PFSK-1 (cell line): ENCODE results near the gene SPATS1.

Source experiments
- FOXP2 ChIP-seq: optimal IDR thresholded peaks from 2 replicates; pipeline ENCODE3; 2011; ENCODE audit warnings: borderline replicate concordance, control low read depth, inconsistent platforms; ENCODE audit not compliant: insufficient read depth; ENCODE audit errors: extremely low read length, extremely low read depth
- POLR2AphosphoS5 ChIP-seq: IDR thresholded peaks from 2 replicates; pipeline ENCODE4 v1.6.1; 2012; ENCODE audit warnings: low read depth, mild to moderate bottlenecking, control low read depth, low read length, moderate library complexity
- REST ChIP-seq, 2 experiments: IDR thresholded peaks; 2 replicates each; pipeline versions ENCODE4 v1.6.1 to v1.8.0; 2011 to 2012; ENCODE audit warnings: low read depth in 2 of 2, low read length in 2 of 2, control low read depth in 1 of 2, inconsistent platforms in 1 of 2, mild to moderate bottlenecking in 1 of 2, moderate library complexity in 1 of 2; ENCODE audit not compliant: insufficient read depth in 1 of 2
- SIN3A ChIP-seq: IDR thresholded peaks from 2 replicates; pipeline ENCODE4 v1.6.1; 2012; ENCODE audit warnings: mild to moderate bottlenecking, low read length, moderate library complexity, borderline replicate concordance; ENCODE audit not compliant: insufficient read depth
- TAF1 ChIP-seq: IDR thresholded peaks from 2 replicates; pipeline ENCODE4 v1.6.1; 2012; ENCODE audit warnings: low read length, control low read depth, borderline replicate concordance; ENCODE audit not compliant: insufficient read depth

The SPATS1 gene

GRCh38 chr6:44377971-44378370 is 35.5 kb downstream of the SPATS1 start:
- TF ChIP-seq TAF1 (no peak), FOXP2 (no peak), REST (IDR thresholded peaks at IDR 0.05; ENCODE audit: insufficient read depth in 1 of 2, low read depth in 2 of 2, low read length in 2 of 2) (no peak), POLR2AphosphoS5 (no peak), SIN3A (no peak)

- TF ChIP-seq FOXP2: no peak
- TF ChIP-seq REST (IDR thresholded peaks at IDR 0.05; ENCODE audit: insufficient read depth in 1 of 2, low read depth in 2 of 2, low read length in 2 of 2): no peak
- TF ChIP-seq SIN3A: no peak
- no peak for TF ChIP-seq TAF1
- no peak for TF ChIP-seq POLR2AphosphoS5
These were observed 39.3 kb downstream of the SPATS1 start for GRCh38 chr6:44381739-44382138.

GRCh38 chr6:44386364-44386928 is 44.0 kb downstream of the SPATS1 start:
- TF ChIP-seq TAF1: no peak
- TF ChIP-seq POLR2AphosphoS5: no peak
- no peak for TF ChIP-seq REST (IDR thresholded peaks at IDR 0.05; ENCODE audit: insufficient read depth in 1 of 2, low read depth in 2 of 2, low read length in 2 of 2)

- no peak for TF ChIP-seq FOXP2
- TF ChIP-seq POLR2AphosphoS5: no peak
- TF ChIP-seq SIN3A: no peak
- no peak for TF ChIP-seq TAF1
- no peak for TF ChIP-seq REST (IDR thresholded peaks at IDR 0.05; ENCODE audit: insufficient read depth in 1 of 2, low read depth in 2 of 2, low read length in 2 of 2)
These were observed 44.5 kb downstream of the SPATS1 start for GRCh38 chr6:44386929-44387345.

- TF ChIP-seq SIN3A: no peak
- TF ChIP-seq POLR2AphosphoS5: peak; percentile 99
- no peak for TF ChIP-seq REST (IDR thresholded peaks at IDR 0.05; ENCODE audit: insufficient read depth in 1 of 2, low read depth in 2 of 2, low read length in 2 of 2)
- peak; percentile 13 for TF ChIP-seq FOXP2
- peak; percentile 91 for TF ChIP-seq TAF1
These were observed 45.1 kb downstream of the SPATS1 start, which contains the start of gene CDC5L for GRCh38 chr6:44387346-44388134. Gene CDC5L (plus strand): TSS chr6:44387706. CDS start chr6:44387824, 118 bp downstream.
